Measurements from ENCODE around the gene MSRB2.

DNA sequence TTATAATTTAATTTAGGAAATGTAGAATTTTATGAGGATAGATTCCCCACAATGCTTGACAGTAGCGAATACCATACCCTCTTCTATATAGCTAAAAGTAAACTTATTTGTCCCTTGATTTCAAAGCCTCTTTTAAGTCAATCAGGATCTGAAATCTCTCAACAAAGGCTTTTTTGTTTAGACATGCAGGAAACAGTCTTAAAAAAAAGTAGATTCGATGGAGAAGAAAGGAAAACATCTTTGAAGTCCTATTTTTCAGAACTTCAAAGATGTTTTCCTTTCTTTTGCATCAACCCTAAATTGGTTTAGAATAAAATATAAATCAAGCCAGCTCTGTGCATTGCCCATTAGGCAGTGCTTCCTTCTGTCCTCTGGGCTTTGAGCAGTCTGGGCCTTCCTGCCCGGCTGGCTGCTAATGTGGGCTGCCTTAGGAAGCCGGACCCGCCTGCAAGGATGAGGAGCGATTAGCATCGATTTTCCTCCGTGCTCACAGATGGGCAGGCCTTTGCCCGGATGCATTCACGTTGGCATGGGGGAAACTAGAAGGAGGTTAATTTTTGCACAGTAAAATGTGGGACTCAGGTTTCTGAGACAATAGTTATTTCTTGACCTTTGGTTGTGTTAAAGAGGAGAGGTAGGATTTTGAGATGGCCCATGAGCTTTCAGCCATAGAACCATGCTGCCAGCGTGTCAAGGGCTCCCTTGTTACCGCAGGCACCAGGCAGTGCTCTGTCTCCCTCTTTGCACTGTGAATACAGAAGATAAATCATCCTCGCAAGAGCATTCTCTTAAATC is 15.5 kb downstream of the MSRB2 start:
- TF ChIP-seq, protein P1, sequence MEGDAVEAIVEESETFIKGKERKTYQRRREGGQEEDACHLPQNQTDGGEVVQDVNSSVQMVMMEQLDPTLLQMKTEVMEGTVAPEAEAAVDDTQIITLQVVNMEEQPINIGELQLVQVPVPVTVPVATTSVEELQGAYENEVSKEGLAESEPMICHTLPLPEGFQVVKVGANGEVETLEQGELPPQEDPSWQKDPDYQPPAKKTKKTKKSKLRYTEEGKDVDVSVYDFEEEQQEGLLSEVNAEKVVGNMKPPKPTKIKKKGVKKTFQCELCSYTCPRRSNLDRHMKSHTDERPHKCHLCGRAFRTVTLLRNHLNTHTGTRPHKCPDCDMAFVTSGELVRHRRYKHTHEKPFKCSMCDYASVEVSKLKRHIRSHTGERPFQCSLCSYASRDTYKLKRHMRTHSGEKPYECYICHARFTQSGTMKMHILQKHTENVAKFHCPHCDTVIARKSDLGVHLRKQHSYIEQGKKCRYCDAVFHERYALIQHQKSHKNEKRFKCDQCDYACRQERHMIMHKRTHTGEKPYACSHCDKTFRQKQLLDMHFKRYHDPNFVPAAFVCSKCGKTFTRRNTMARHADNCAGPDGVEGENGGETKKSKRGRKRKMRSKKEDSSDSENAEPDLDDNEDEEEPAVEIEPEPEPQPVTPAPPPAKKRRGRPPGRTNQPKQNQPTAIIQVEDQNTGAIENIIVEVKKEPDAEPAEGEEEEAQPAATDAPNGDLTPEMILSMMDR (IDR thresholded peaks at IDR 0.05), result no peak
- TF ChIP-seq POLR2A (IDR thresholded peaks at IDR 0.05), result no peak
